ENCODE data around the gene OPCML.

The OPCML gene

DNA sequence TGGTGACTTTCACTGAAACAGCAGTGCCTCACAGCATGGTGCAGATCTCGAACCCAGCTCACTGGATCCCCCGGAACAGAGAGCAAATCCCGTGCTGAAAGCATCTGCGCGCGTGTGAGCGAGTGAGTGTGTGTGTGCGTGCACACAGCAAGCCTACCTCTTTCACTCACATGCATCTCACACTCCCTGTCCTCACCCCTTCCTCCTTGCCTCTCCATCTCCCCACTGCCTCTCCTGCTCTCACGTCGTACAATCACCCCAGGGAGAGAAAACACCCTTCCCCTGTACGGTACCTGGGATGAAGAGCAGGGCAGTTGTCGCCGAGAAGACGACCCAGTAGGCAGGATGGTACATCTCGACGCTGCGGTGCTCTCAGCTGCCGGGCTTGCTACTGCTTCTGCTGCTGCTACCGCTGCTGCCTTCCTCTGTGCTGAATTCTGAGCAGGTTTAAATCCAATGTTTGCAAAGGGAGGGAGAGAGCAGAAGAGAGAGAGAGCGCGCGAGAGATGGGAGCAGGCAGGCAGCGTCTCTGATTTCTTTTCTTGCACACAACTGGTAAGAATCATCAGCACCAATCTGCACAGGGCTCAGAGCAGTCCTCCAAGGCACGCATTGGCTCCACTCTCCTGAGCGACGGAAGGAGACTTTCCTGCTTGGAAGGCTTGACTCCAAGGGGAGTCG is at the start of gene OPCML:
TSS of gene OPCML (minus strand) at position 531 of the 681 bp plus-strand sequence.
- DNase-seq (ENCODE audit: low read depth) = no peak

DNA sequence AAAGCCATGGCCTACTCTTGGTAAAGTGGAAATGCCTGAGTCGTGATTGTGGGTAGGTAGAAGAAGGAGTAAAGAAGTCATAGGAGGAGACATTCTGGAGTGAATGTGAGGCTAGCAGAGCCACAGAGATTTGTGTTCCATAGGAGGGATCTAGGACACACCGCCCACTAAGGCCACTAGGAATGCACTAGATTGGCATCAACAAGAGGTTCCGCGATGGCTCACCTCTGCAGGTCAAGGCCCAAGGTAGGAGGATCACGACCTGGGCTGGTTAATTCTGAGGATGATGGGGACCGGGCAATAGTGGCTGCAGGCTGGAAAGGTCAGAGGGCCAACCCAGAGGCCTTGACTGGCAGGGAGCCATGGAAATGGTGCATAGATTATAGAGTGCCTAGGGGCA is 48.8 kb upstream of the OPCML start:
- DNase-seq (ENCODE audit: low read depth) = no peak

DNA sequence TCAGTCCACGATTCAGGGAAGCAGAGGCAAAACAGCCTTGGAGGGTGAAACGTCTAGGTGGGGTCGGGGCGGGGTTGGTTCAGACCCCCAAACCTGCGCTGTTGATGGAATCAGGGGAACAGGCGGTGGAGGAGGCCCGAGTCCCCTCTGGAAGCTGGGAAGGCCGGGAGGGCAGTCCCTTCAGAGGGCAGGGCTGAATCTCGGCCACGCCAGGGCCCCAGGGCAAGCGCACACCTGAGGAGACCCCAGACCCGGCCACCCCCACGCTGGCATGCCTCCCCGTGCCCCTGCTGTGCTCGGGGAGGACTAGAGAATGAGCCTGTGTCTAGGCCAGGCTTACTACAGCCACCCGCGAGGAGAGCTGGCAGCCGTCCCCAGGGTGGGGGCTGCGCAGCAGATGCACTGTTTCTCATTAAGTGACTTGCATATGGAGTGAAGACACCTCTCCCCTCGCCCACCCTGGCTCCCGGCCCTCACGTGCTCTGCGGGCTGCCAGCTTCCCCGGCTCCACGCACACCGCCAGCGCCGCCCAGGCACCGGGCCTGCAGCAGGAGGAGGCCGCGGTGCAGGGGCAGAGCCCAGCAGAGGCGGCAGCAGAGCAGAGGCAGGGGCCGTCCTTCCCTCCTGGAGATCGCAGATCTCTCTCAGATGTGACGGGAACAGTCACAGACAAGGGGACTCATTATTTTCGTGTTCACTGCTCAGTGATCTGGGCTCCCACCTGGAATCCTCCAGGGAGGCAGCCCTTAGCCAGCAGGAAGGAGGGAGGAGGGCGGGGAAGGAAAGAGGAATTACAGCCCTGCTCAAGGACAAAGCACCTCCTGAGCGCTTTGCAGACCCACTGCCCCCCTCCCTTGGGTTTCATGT is 47.1 kb upstream of the OPCML start:
- no peak for DNase-seq (ENCODE audit: low read depth)

DNA sequence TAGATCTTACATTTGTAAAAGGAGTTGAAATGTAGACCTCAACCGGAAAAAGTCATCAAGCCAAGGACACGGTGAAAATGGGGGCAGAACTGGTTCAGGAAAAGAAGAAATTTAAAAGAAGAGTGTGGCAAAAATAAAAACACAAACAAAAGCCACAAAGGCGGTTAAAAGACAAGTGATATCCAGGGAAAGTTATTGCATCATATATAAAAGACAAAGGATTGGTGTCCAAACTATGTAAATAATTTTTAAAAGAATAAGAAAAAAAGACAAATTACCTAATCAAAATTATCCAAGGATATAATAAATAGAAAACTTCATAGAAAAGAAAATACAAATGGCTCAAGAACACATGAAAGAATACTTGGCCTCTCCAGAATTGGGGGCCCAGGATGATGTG is 45.1 kb upstream of the OPCML start:
- DNase-seq (ENCODE audit: low read depth) = no peak

DNA sequence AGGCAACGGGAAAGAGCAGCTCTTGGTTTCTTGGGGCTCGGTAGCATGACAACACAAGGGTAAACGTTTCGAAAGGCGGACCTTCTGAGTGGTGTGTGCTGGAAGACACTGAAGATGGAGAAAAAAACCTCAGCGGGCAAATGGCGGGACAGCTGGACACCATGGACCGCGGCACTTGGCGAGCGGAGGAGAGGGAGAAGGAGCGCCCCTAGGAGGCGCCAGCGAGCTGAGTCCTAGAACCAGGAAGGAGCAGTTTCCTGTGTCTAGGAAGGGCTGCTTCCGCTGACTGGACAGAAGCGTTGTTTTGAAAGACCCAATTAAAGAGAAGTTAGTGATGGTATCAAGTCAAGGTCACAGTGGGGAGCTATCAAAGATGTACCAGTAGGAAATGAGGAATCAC is 44.0 kb upstream of the OPCML start:
- no peak for DNase-seq (ENCODE audit: low read depth)

DNA sequence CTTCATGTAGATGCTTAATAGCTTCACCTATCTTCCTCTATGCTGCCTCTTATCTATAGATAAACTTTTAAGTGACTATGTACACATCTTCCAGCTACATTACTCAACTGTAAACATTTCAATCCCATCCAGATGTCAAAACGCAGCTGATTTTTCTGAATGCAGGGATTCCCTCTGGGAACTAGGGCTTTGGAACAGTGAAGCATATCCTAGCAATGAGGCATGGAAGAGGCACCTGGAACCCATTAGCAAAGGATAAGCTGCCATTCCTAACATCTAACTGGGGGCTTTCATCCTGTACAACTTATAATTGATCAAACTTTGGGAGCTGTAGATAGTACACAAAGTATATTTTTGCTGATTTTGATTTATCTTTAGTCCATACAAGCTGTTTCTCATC is 40.8 kb upstream of the OPCML start:
- no peak for DNase-seq (ENCODE audit: low read depth)

DNA sequence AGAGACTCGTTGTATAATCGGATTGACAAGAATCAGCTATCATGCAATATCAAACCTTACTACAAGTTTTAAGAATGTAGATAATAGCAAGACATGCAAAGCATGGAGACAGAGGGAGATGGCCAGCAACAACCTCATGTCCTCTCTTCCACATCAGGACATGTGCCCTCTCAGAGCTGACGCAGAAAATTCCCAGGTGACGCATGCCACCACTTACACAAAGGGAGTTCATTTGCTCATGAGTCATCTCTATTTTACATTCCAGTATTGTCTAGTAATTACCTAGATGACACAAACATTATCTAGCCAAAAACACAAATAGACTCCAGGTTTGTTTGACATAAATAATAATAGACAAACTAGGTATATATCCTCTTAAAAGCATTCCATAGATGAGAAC is 38.1 kb upstream of the OPCML start:
- DNase-seq (ENCODE audit: low read depth) = no peak

DNA sequence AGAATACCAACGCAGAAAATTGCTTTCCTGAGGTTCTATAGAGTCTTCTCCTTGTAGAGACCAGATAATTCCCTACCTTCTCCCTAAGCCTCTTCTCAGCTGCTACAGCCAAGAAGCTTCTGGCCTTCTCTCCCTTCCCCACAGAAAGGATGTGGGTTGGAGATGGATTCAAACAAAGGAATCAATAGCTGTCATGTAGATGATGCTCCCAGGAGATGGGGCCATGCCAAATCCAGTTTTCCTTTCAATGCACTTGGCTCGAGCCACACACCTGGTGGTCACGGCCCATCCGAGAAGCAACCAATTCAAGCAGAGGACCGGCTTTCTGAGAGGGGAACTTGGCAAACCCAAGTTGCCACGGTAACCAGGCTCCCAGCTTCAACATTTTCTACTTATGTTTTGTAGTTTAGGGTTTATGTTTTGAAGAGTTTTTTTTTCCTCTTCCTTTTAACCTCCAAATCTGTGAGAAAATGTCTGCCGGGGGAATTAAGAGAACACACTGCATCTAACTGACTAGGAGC is 31.3 kb upstream of the OPCML start:
- DNase-seq (ENCODE audit: low read depth) = no peak

DNA sequence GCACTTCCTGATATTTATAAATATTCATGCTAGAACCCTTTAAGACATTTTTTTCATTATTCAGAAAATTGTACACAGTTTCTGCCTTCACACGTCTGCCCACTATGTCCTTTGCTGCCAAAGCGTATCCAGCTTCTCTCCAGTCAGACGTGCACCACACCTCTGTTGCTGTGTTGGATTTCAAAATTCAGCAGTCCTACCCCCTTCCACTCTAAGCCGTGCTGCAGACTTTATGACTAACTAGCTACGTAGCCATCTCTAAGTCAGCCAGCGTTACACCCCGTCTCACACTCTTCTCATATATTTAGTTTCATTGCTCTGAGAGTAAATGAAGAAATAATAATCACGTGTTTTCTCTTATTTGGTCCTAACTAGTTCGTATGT is 28.2 kb upstream of the OPCML start:
- DNase-seq (ENCODE audit: low read depth) = no peak

DNA sequence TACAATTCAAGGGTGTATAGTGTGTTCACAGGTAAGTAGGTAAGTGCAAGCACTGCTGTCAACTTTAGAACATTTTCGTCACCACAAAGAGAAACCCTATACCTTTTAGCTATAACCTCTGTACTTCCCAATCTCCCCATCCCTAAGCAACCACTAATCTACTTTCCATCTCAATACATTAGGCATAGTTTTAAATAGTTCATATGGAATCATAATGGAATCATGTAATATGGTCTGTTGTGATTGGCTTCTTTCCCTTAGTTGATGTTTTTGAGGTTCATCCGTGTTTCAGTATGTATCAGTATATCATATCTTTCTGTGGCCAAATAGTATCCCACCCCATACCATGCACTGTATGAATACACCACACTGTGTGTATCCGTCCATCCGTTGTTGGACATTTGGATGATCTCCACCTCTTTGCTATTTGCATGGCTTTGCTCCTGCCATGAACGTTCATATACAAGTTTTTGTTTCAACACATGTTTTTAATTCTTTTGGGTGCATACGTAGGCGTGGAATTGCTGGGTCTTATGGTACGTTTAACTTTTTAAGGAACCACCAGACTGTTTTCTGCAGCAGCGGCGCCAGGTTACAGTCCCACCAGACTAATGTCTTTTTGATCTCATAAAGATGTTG is 27.7 kb upstream of the OPCML start:
- no peak for DNase-seq (ENCODE audit: low read depth)

DNA sequence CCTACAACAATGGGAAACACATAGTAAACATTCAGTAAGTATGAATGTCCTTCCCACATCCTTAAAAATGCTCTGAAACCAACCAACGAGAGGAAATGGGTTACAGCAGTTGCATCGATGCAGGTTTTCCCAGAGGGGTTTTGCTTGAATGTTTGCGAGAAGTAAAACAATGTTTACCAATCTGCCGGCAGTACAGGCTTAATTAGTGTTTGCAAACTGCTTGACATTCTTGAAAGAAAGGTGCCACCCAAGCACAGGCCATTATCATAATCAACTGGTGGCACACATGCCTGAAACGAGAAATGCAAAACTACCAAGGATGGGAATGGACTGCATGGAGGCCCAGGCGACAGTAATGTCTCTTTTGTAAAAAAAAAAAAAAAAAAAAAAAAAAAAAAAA is 27.1 kb upstream of the OPCML start:
- no peak for DNase-seq (ENCODE audit: low read depth)

DNA sequence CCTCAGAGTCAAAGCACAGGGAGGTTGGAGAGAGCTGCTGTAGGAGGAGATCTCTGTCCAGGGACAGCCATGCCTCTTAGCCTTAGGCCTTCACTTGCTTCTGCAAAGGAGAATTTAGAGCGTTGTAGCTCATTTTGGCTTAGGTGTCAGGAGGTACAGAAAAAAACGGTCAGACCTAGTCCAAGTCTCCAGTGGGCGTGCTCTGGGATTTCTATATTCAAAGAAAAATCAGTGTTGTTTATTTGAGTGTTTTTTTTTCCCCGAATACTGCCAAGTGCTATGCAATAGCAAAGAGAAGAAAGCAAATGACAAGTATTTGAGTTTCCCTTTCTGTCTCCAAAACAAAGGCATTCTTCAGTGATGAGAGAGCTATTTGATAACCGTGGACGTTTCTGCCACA is 22.7 kb upstream of the OPCML start:
- no peak for DNase-seq (ENCODE audit: low read depth)

DNA sequence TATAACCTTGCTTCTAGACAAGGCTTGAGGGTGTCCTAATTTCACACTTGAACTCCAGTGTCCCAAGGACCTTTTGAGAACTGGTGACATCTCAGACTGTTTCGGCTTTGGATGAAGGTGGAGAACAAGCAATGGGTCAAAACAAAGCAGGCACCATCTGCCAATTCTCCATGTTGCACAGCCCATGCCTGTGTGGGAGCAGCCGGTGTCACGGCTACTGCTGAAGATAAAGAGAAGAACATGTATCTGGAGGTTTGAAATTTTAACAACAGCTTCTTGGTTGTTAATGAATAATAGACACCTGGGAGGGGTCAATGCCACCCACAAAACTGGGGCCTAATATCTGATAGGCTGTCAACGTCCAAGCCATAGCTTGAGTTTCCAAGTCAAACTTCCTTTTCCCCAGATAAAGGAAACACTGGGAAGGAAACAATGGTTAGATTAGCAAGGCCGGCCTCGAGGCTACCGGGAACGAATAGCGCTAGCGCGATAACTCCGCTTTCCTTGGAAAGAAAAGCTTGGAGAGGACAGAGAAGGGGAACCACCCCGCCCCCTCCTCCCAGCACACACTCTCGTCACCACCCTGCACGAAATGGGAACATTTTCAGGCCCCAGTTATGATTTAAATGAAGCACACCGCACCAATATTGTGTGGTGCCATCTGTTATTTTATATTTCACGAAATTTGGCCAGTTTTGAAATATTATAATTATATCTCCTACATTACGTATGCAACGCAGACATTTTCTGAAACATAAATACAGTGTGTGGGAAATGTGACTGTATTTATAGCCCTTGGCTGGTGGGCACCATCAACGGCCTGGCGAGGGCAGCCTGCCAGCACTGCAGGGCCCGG is 21.8 kb upstream of the OPCML start:
- no peak for DNase-seq (ENCODE audit: low read depth)

DNA sequence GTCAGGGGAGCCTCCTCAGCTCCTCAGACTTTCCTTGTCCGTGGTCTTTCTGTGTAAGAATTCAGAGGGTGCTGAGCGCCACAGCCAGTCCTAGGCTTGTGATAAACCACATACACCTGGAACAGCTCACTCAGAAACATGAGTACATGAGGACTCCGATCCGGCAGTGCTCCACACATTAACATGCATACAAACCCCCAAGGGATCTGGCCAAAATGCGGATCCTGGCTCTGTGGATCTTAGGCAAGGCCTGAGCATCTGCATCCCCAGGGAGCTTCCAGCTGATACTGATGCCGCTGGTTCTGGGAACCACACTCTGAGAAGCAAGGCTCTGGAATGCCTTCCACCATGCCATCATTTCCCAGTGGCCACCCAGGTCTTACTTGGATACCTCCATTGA is 20.6 kb upstream of the OPCML start:
- DNase-seq (ENCODE audit: low read depth) = no peak

DNA sequence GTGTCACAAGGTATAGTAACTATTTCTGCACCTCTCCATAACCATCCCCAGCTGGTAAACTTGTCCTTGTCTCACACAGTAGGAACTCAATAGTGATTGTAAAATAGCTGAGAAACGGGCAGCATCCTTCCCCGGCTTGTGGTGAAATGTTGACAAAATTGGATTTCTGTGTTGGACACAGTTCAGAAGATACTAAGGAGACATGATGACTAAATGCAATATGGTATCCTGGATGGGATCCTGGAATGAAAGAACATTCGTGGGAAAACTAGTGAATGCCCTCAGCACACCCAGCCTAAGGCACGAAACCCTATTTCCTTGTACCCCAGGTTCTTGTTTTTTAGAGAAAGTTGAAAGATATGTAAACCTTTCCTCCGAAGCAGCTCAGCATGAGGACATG is 18.8 kb upstream of the OPCML start:
- DNase-seq (ENCODE audit: low read depth) = no peak

DNA sequence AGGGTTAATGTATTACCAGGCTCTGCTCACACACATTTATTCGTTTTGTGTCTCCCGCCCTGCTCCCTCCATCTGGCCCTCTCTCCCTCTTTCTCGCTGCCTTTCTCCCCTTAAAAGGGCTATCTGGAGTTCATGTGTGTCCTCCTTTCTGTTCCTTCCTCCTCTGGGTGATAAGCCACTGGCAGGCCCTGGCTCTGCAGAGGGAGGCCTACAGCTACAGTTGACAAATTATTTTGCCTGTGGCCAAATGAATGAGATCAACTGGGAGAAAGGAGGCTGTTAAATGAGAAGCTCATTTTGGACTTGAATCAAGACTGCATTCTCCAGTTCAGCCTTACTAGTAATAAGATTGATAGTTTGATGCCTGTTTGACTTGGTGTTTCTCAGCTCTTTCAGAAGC is 17.5 kb upstream of the OPCML start:
- DNase-seq (ENCODE audit: low read depth) = no peak

DNA sequence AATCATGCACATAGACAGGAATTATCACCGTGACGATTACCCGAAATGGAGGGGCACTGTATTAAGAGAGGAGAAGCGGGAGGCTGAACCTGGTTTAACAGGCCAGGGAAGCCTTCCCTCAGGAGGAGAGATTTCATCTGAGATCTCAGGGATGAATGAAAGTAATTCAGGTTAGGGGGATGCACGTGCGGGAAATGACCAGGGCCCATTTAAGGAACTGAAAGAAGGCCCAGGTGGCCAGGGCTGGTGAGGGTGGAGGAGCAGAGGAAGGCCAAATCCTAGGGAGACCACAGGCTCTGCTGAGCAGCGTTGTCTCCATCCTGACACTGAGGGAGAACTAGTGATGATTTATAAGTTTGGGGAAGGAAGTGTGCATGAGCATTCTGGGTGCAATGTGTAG is 16.3 kb upstream of the OPCML start:
- no peak for DNase-seq (ENCODE audit: low read depth)

DNA sequence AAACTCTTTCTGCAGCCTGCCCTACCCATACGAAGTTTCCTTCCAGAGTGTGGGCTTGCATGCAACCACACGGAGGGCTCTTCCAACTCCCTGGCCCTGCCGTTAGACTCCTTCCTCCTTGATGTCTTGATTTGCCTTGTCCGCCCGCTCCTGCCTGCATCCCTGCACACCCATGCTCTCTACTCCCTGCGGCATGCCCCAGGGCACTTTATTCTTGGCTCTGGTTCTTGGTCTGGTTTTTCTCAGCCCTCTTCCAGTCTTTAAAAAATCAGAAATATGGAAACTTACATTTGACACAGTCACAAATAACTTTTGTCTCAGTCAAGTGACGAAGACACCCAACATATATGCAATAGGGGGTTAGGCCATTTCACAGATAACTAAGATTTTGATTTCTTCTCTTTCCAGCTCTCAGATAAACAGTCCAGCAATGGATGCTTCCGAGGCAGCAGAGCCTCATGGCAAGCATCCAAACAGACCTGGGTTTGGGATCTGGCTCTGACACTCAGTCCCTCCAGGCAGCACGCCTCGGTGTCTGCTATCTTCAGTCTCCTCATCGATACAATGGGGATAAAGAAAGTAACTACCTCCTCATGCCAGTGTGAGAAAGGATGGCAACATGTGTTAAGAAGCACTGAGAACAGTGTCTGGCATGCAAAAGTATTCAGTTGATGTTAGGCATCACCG is 15.7 kb upstream of the OPCML start:
- DNase-seq (ENCODE audit: low read depth) = no peak

DNA sequence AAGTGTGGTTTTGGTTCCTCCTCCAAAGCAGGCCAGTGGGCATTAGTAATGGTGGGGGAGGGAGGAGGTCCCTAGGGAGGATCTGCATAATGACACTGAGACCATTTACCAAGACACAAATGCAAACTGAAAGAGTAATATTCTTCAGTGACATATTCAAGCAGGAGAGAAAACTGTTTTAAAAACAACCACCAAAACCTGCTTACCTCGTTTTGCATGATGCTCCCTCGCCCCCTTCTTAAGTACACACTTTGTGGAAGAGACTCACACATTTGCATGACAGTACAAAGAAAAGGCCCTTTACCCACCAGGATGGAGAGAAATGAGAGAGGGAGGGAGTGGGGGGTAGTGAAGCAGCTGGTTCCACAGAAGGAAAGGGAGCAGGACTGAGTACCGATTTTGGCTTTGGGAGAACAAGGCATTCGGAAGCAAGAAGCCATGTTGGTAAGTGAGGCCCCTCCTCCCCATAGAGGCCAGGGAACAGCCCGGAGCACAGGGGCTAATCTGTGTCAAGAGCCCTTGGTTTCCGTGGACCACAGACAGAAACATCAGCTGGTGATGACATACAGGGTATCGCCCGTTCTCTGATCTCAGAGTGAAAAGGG is 13.0 kb upstream of the OPCML start:
- no peak for DNase-seq (ENCODE audit: low read depth)

DNA sequence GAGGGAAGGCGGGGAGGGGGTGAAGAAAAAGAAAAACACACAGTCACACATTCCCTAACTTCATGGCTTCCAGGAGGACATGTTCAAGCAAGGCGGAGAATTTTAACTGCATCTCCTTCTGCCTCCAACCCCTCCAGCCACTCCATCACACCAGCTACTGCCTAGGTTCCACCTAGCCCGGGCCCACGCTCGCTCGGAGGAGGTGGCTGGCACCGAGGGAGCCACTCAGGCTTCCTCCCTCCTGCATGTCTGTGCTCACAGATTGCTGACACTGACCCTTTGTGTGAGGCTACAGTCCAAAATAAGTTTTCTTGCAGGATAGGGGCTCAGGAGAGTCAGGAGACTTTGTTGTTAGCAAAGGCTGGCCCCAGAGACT is 9.4 kb upstream of the OPCML start:
- DNase-seq (ENCODE audit: low read depth) = no peak

Data from stimulated activated CD8-positive, alpha-beta memory T cell treated with anti-CD3 and anti-CD28 coated beads, Interleukin-12 subunit alpha, Interleukin-12 subunit beta, amount 100 ng/mL, for 4 hours (primary cell).